H4 (cell line): Measurements from ENCODE around the gene TMEM38B. TPM values are rescaled to one million over a fixed set of nuclear protein-coding genes. Genes with fewer than 3 reads are reported as not detected.

Experiments
- total RNA-seq: library from RNA; depleted of rRNA; stranded (reverse); fragments of >200 nt; shearing (Covaris generic); gene quantifications from 2 replicates; pipeline ENCODE4 v1.2.3, GENCODE V29; 2014; rRNA removed

The TMEM38B gene
- total RNA-seq, 1 experiment from 2014 or later: 34.0 TPM

Other genes starting within 250 kb of the TMEM38B start
- 0.49 and 1.0 TPM in 2 replicates for gene FSD1L, start 246.5 kb upstream of the TMEM38B start, total RNA-seq
- gene FKTN, start 136.4 kb upstream of the TMEM38B start, total RNA-seq: 11.9 and 31.2 TPM in 2 replicates
- gene TAL2, start 32.1 kb upstream of the TMEM38B start, total RNA-seq: 0.15 TPM in 1 of 2 replicates, not detected in the other